HEK293 (cell line): ENCODE data around the gene ARHGAP10.

Experiments
- CTCF ChIA-PET: fragments of 350-600 bp; formaldehyde crosslinking; extraction: SDS; loops from one replicate; lab custom pipeline; 2021; ENCODE audit warnings: antibody characterized with exemption; lab: Yijun Ruan, JAX
- POLR2A ChIA-PET: fragments of 300-600 bp; formaldehyde crosslinking; extraction: SDS; loops from one replicate; lab custom pipeline; 2020; ENCODE audit warnings: antibody characterized with exemption, inconsistent platforms; lab: Yijun Ruan, JAX
- H3K27ac ChIP-seq: fragments of 200-500 bp; sonication (Bioruptor generic); 2 replicates; pipeline ENCODE4 v1.5.1; 2014; ENCODE audit warnings: low read depth, low read length, control low read depth, inconsistent platforms; ENCODE audit errors: extremely low read depth
- H3K36me3 ChIP-seq, 2 experiments: fragments of 200-500 bp in 1 of 2; sonication (Bioruptor generic) in 1 of 2; 1 replicate in 1 of 2; 2 replicates in 1 of 2; pipeline ENCODE4 v1.5.1; 2014 to 2017; ENCODE audit warnings: inconsistent platforms in 2 of 2, low read length in 2 of 2; ENCODE audit not compliant: control insufficient read depth in 2 of 2, insufficient read depth in 1 of 2
- H3K4me1 ChIP-seq: fragments of 200-500 bp; sonication (Bioruptor generic); 2 replicates; pipeline ENCODE4 v1.5.1; 2014; ENCODE audit warnings: mild to moderate bottlenecking, low read length, inconsistent platforms; ENCODE audit not compliant: control insufficient read depth, insufficient read depth
- H3K4me3 ChIP-seq: 2 replicates; pipeline ENCODE4 v1.5.1; 2011; ENCODE audit warnings: low read depth, mild to moderate bottlenecking, control low read depth, low read length, moderate library complexity
- H3K9me3 ChIP-seq: fragments of 200-500 bp; sonication (Bioruptor generic); 2 replicates; pipeline ENCODE4 v1.5.1; 2014; ENCODE audit warnings: low read depth, low read length, inconsistent platforms; ENCODE audit not compliant: control insufficient read depth, insufficient read depth
- GLIS2 ChIP-seq: fragments of 450-650 bp; formaldehyde crosslinking; IDR thresholded peaks from 2 replicates; pipeline ENCODE4 v1.5.1; 2016; ENCODE audit warnings: missing biosample characterization, missing genetic modification characterization
- HOXA7 ChIP-seq: sonication (generic); formaldehyde crosslinking; IDR thresholded peaks from 2 replicates; pipeline ENCODE4 v1.8.1; 2022; ENCODE audit warnings: missing genetic modification reagents, borderline replicate concordance
- PRDM2 ChIP-seq: fragments of 450-650 bp; formaldehyde crosslinking; IDR thresholded peaks from 2 replicates; pipeline ENCODE4 v1.5.1; 2016; ENCODE audit warnings: missing biosample characterization, missing genetic modification characterization, borderline replicate concordance
- SETDB1 ChIP-seq: IDR thresholded peaks from one replicate; pipeline ENCODE4 v1.6.1; 2017; ENCODE audit warnings: mild to moderate bottlenecking, low read length, moderate library complexity, mixed read lengths; ENCODE audit not compliant: insufficient read length
- SP7 ChIP-seq: fragments of 450-650 bp; formaldehyde crosslinking; IDR thresholded peaks from 2 replicates; pipeline ENCODE4 v1.5.1; 2016; ENCODE audit warnings: missing biosample characterization, missing genetic modification characterization
- TCF7L2 ChIP-seq: IDR thresholded peaks from 2 replicates; pipeline ENCODE4 v1.6.1; 2011; ENCODE audit warnings: low read depth, mild to moderate bottlenecking, inconsistent platforms, low read length, moderate library complexity, borderline replicate concordance
- YY2 ChIP-seq: fragments of 450-650 bp; formaldehyde crosslinking; IDR thresholded peaks from 2 replicates; pipeline ENCODE4 v1.5.1; 2016; ENCODE audit warnings: missing biosample characterization, missing genetic modification characterization
- ZBTB11 ChIP-seq: fragments of 450-650 bp; formaldehyde crosslinking; conservative IDR thresholded peaks from 2 replicates; pipeline ENCODE4 v1.5.1; 2016; ENCODE audit warnings: low read depth, missing biosample characterization, missing genetic modification characterization
- ZNF114 ChIP-seq: fragments of 450-650 bp; formaldehyde crosslinking; IDR thresholded peaks from 2 replicates; pipeline ENCODE4 v1.5.0; 2017; ENCODE audit warnings: missing biosample characterization, missing genetic modification characterization
- ZNF138 ChIP-seq: fragments of 450-650 bp; formaldehyde crosslinking; IDR thresholded peaks from 2 replicates; pipeline ENCODE4 v1.5.1; 2016; ENCODE audit warnings: missing biosample characterization, missing genetic modification characterization, borderline replicate concordance
- ZNF274 ChIP-seq, 2 experiments: fragments of 200-500 bp in 1 of 2; fragments of 450-650 bp in 1 of 2; sonication (Bioruptor generic) in 1 of 2; formaldehyde crosslinking in 1 of 2; IDR thresholded peaks; 2 replicates each; pipeline versions ENCODE4 v1.5.1 to v1.6.1; 2014 to 2016; ENCODE audit warnings: borderline replicate concordance in 1 of 2, inconsistent platforms in 1 of 2, low read length in 1 of 2, missing biosample characterization in 1 of 2, missing genetic modification characterization in 1 of 2
- ZNF404 ChIP-seq: fragments of 450-650 bp; formaldehyde crosslinking; IDR thresholded peaks from 2 replicates; pipeline ENCODE4 v1.5.1; 2017; ENCODE audit warnings: missing biosample characterization, missing genetic modification characterization
- ZNF501 ChIP-seq: fragments of 450-650 bp; formaldehyde crosslinking; IDR thresholded peaks from 2 replicates; pipeline ENCODE4 v1.5.1; 2016; ENCODE audit warnings: missing biosample characterization, missing genetic modification characterization
- ZNF513 ChIP-seq: fragments of 450-650 bp; IDR thresholded peaks from 2 replicates; pipeline ENCODE4 v1.5.1; 2018; ENCODE audit warnings: missing biosample characterization, missing genetic modification characterization
- ZNF548 ChIP-seq: fragments of 450-650 bp; formaldehyde crosslinking; IDR thresholded peaks from 2 replicates; pipeline ENCODE4 v1.5.1; 2016; ENCODE audit warnings: missing biosample characterization, missing genetic modification characterization
- ZNF561 ChIP-seq: fragments of 450-650 bp; IDR thresholded peaks from 2 replicates; pipeline ENCODE4 v1.5.1; 2018; ENCODE audit warnings: missing biosample characterization, missing genetic modification characterization, borderline replicate concordance
- ZNF596 ChIP-seq: fragments of 450-650 bp; IDR thresholded peaks from 2 replicates; pipeline ENCODE4 v1.5.0; 2018; ENCODE audit warnings: missing biosample characterization, mild to moderate bottlenecking, missing genetic modification characterization, moderate library complexity
- ZNF701 ChIP-seq: fragments of 450-650 bp; formaldehyde crosslinking; IDR thresholded peaks from 2 replicates; pipeline ENCODE4 v1.5.1; 2016; ENCODE audit warnings: missing biosample characterization, missing genetic modification characterization
- ZNF707 ChIP-seq: fragments of 450-650 bp; formaldehyde crosslinking; IDR thresholded peaks from 2 replicates; pipeline ENCODE4 v1.5.1; 2016; ENCODE audit warnings: missing biosample characterization, missing genetic modification characterization
- ZNF792 ChIP-seq: fragments of 450-650 bp; formaldehyde crosslinking; IDR thresholded peaks from 2 replicates; pipeline ENCODE4 v1.5.1; 2016; ENCODE audit warnings: missing biosample characterization, missing genetic modification characterization
- TF ChIP-seq, protein P1 (sequence below): fragments of 450-650 bp; formaldehyde crosslinking; IDR thresholded peaks from 2 replicates; pipeline ENCODE4 v1.5.1; 2016; ENCODE audit warnings: missing biosample characterization, missing genetic modification characterization
- TF ChIP-seq, protein P2 (sequence below): fragments of 450-650 bp; formaldehyde crosslinking; IDR thresholded peaks from 2 replicates; pipeline ENCODE4 v1.5.1; 2016; ENCODE audit warnings: missing biosample characterization, missing genetic modification characterization
- TF ChIP-seq, protein P3 (sequence below): fragments of 450-650 bp; formaldehyde crosslinking; IDR thresholded peaks from 2 replicates; pipeline ENCODE4 v1.5.1; 2016; ENCODE audit warnings: missing biosample characterization, missing genetic modification characterization

Gene ARHGAP10

GRCh38 chr4:147768113-147768512 lies 36.2 kb downstream of the ARHGAP10 start:
- no peak overlapping the region for H3K27ac ChIP-seq
- ChIA-PET POLR2A (interaction anchor here (1.6 kb wide), 1 partner anchor 84 kb away, joined by 4 read pairs; the partner anchor contains the start of gene PRMT9), CTCF (interaction anchor here (0.8 to 1.4 kb wide), 2 partner anchors 34 to 97 kb away, joined by 5 to 6 read pairs; no protein-coding TSS in a partner anchor)
- peaks cover 11% of the 10 kb centered on the region for H3K4me1 ChIP-seq
- H3K9me3 ChIP-seq, result no peaks in the 10 kb centered on the region
- no peak overlapping the region for H3K4me3 ChIP-seq
- H3K36me3 ChIP-seq, result no peaks in the 10 kb centered on the region
- TF ChIP-seq ZNF404 (tag by site-specific recombination) (no peak), SETDB1 (no peak), YY2 (tag by site-specific recombination) (no peak), ZBTB11 (tag by site-specific recombination) (no peak), ZNF274 (IDR thresholded peaks at IDR 0.05; ENCODE audit: low read length) (no peak), ZNF274 (tag by site-specific recombination; IDR thresholded peaks at IDR 0.05; ENCODE audit: borderline replicate concordance) (no peak), ZNF513 (peak; percentile 78), ZNF792 (tag by site-specific recombination) (no peak), TCF7L2 (0 out of 2 replicates have a peak, but pooled peaks have one; percentile 63), ZNF501 (tag by site-specific recombination) (peak; percentile 25; the same call in 1 of the 2 replicates), ZNF596 (tag by site-specific recombination) (peak; percentile 52; the same call in 1 of the 2 replicates), SP7 (peak; percentile 93), ZNF701 (no peak), PRDM2 (tag by site-specific recombination) (no peak), ZNF548 (tag by site-specific recombination) (no peak), ZNF561 (tag by site-specific recombination) (peak; percentile 80), ZNF114 (tag by site-specific recombination) (no peak), ZNF707 (tag by site-specific recombination) (no peak), HOXA7 (no peak), GLIS2 (tag by site-specific recombination) (peak; percentile 36; the same call in 1 of the 2 replicates), ZNF138 (no peak)
- TF ChIP-seq, protein P1, sequence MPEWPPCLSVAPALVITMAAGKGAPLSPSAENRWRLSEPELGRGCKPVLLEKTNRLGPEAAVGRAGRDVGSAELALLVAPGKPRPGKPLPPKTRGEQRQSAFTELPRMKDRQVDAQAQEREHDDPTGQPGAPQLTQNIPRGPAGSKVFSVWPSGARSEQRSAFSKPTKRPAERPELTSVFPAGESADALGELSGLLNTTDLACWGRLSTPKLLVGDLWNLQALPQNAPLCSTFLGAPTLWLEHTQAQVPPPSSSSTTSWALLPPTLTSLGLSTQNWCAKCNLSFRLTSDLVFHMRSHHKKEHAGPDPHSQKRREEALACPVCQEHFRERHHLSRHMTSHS (tag by site-specific recombination), result peak; percentile 88; the same call in 1 of the 2 replicates
- TF ChIP-seq, protein P2, sequence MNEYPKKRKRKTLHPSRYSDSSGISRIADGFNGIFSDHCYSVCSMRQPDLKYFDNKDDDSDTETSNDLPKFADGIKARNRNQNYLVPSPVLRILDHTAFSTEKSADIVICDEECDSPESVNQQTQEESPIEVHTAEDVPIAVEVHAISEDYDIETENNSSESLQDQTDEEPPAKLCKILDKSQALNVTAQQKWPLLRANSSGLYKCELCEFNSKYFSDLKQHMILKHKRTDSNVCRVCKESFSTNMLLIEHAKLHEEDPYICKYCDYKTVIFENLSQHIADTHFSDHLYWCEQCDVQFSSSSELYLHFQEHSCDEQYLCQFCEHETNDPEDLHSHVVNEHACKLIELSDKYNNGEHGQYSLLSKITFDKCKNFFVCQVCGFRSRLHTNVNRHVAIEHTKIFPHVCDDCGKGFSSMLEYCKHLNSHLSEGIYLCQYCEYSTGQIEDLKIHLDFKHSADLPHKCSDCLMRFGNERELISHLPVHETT (tag by site-specific recombination), result peak; percentile 85; the same call in 1 of the 2 replicates
- TF ChIP-seq, protein P3, sequence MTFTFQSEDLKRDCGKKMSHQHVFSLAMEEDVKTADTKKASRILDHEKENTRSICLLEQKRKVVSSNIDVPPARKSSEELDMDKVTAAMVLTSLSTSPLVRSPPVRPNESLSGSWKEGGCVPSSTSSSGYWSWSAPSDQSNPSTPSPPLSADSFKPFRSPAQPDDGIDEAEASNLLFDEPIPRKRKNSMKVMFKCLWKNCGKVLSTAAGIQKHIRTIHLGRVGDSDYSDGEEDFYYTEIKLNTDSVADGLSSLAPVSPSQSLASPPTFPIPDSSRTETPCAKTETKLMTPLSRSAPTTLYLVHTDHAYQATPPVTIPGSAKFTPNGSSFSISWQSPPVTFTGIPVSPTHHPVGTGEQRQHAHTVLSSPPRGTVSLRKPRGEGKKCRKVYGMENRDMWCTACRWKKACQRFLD, result no peak
